NB4 (cell line): ENCODE data around the gene ABCC11.
"Not testable (repeated sequence)": the region's sequence is repeated elsewhere in the genome, so short reads cannot be mapped to it uniquely, and the experiment has no call there.

Experiments
- DNase-seq: peaks from one replicate; pipeline ENCODE4 v3.0.0; 2010; ENCODE audit warnings: low read depth
- H3K4me3 ChIP-seq: one replicate; pipeline ENCODE4 v1.5.1; 2011; ENCODE audit warnings: mild to moderate bottlenecking, low read depth, low read length, moderate library complexity
- MYC ChIP-seq: IDR thresholded peaks from 2 replicates; pipeline ENCODE4 v1.6.1; 2011; ENCODE audit warnings: low read depth, low read length
- POLR2A ChIP-seq: IDR thresholded peaks from 2 replicates; pipeline ENCODE4 v1.6.1; 2011; ENCODE audit warnings: mild to moderate bottlenecking; ENCODE audit not compliant: insufficient read length; ENCODE audit errors: extremely low read depth
- TF ChIP-seq, protein P1 (sequence below): IDR thresholded peaks from 2 replicates; pipeline ENCODE4 v1.6.1; 2011; ENCODE audit warnings: low read depth, low read length
- TF ChIP-seq, protein P2 (sequence below): IDR thresholded peaks from one replicate; pipeline ENCODE4 v1.5.1; 2012; ENCODE audit warnings: low read depth, low read length

The ABCC11 gene

DNA sequence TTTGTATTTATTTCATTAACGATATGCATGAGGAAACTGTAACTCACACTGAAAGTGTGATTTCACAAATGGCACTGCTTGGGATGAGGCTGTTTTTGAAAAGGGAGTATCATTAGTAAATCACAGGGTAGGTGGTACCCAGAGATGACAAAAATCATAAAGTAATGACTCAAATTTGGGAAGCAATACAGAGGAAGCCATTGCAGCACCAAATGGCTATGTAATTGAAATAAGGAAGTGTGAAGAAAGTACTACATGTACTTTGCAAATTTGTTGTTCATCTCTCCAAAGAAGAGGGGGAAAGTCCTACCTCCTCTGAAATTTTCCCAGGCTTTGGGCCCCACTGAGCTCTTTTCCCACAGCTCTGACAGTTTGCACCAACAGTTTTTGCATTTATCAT lies 79.3 kb downstream of the ABCC11 start:
- DNase-seq: no peak
- TF ChIP-seq, protein P1, sequence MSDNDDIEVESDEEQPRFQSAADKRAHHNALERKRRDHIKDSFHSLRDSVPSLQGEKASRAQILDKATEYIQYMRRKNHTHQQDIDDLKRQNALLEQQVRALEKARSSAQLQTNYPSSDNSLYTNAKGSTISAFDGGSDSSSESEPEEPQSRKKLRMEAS: no peak
- no peak for TF ChIP-seq MYC
- no peak for TF ChIP-seq POLR2A
- TF ChIP-seq, protein P2, sequence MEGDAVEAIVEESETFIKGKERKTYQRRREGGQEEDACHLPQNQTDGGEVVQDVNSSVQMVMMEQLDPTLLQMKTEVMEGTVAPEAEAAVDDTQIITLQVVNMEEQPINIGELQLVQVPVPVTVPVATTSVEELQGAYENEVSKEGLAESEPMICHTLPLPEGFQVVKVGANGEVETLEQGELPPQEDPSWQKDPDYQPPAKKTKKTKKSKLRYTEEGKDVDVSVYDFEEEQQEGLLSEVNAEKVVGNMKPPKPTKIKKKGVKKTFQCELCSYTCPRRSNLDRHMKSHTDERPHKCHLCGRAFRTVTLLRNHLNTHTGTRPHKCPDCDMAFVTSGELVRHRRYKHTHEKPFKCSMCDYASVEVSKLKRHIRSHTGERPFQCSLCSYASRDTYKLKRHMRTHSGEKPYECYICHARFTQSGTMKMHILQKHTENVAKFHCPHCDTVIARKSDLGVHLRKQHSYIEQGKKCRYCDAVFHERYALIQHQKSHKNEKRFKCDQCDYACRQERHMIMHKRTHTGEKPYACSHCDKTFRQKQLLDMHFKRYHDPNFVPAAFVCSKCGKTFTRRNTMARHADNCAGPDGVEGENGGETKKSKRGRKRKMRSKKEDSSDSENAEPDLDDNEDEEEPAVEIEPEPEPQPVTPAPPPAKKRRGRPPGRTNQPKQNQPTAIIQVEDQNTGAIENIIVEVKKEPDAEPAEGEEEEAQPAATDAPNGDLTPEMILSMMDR: no peak
- H3K4me3 ChIP-seq: no peak overlapping the region

DNA sequence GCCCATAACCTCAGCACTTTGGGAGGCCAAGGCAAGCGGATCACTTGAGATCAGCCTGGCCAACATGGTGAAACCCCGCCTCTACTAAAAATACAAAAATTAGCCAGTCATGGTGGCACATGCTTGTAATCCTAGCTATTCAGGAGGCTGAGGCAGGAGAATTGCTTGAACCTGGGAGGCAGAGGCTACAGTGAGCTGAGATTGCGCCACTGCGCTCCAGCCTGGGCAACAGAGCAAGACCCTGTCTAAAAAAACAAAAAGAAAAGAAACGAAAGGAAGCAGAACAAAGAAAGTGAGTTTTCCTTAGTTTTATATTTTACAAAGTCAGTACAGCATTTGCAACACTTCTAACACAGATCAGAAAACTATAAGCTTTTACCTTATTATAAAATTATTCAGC lies 80.7 kb downstream of the ABCC11 start:
- not testable (repeated sequence) for DNase-seq

DNA sequence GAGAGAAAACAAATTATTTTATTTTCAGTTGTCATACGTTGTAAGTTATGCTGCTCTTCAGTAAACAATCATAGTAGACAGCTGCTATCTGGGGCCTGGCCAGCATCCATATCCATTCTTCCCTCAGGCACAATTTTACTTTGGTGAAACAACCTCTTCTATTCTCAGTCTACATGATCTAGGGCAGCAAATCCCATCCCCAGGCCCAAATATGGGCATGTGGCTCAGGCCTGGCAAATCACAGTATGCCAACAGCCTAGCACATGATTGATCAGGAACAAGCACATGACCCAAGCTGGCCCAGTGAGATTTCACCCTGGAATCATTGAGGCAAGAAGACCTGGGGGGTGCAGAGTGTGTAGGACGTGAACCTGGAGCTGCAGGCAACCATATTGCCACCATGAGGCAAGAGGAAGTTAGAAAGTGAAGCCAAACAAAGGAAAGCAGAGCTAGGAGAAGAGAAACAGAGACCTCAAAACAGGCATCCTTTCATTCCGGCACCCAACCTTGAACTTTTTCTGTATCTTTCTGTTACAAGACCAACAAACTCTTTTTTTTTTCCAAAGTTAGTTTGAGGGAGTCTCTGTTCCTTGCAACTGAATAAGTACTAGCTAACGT lies 81.3 kb downstream of the ABCC11 start:
- H3K4me3 ChIP-seq: no peak overlapping the region
- DNase-seq: no peak
- TF ChIP-seq, protein P2: no peak
- TF ChIP-seq MYC: no peak
- no peak for TF ChIP-seq POLR2A
- TF ChIP-seq, protein P1: no peak

More for the DNA sequence above, 80.7 kb downstream of the ABCC11 start:
- H3K4me3 ChIP-seq: not testable (repeated sequence)

DNA sequence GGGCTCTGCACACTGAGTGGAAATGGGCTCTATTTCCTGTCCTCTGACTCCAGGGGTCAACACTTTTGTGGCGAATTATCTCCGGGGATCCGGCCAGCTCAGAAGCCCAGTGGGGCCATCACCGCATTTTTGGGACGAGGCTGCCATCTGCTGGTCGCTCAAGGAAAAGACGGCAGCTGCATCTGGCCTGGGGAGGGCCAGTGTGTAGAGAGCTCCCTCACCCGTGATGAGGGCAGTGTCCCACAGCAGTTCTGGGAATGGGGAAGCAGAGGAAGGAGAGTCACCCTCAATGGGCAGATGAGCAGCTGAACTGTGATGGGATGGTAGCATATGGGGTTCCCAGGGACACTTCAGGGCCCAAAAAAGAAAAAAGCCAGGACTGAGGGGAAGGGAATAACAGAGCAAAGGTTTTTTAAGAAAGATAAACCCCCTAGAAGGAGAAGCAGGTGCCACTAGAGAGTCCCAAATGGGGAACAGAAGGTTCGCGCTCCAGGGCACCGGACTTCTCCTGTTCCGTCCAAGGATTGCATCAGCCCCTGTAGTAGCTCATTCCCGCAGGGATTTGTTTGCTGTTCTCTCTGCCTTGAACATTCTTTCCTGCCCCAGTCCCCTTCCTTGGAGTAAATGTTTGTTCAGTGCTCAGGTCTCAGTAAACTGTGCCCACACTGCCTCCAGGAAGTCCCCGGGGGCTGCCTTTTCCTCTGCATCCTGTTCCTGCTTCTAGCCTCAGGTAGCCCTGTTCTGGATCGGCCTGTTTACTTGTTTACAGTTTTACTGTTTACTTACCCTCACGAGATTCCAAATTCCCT lies 82.2 kb downstream of the ABCC11 start:
- TF ChIP-seq, protein P1: no peak
- no peak for TF ChIP-seq POLR2A
- TF ChIP-seq, protein P2: peak; percentile 79
- H3K4me3 ChIP-seq: no peak overlapping the region
- peak; percentile 75 for DNase-seq

DNA sequence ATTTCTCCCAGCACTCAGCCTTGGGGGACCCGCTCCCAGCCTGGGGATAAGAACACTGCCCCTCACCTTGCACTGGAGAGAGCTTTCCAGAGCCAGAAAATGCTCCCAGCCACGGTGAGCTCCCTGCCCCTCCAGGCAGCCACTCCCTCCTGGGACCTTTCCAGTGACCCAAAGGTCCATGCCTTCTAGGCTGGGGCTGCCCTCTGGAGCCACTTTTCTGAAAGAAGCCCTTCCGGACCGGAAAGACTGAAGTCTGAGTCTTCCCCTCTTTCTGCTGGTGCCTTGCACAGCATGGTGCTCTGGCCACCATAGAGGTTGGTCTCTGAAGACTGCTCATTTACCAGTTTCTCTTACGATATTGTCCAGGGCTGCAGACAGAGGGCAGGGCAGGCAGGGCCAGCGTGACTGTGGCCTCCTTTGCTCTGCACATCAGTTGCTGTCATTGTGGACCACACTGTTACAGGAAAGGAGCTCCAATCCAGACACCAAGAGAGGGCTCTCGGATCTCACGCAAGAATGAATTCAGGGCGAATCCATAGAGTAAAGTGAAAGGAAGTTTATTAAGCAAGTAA lies 84.4 kb downstream of the ABCC11 start:
- TF ChIP-seq MYC (no peak), POLR2A (no peak)
- TF ChIP-seq, protein P1: no peak
- no peak for DNase-seq
- H3K4me3 ChIP-seq: no peak overlapping the region

DNA sequence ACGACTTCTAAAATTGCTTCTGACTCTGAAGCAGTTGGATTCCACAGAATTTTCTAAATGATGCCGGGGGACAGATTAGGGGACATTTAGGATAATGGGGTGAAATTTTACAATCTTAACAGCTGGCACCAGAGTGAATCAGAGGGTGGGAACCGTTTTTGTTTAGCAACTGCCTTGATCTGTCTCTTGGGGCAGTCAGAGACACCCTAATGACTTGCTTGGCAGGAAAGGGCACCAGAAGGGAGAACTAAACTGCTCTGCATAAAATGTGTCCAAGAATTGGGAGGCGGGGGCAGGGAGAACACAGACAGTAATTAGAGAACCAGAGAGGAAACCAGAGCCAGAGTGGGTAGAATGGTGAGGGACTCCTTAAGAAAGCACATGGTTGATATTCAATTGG lies 85.4 kb downstream of the ABCC11 start:
- TF ChIP-seq, protein P2: no peak
- no peak for TF ChIP-seq MYC
- TF ChIP-seq POLR2A: no peak
- TF ChIP-seq, protein P1: no peak
- peak; percentile 25 for DNase-seq
- no peak overlapping the region for H3K4me3 ChIP-seq
